Activated CD8-positive, alpha-beta T cell treated with anti-CD3 and anti-CD28 coated beads for 36 hours (primary cell): ENCODE results near the gene HNMT. TPM values are rescaled to one million over a fixed set of nuclear protein-coding genes. Genes with fewer than 3 reads are reported as not detected.

Source experiments
- ATAC-seq: fragments of 200-7000 bp; cut with Tn5 transposase; one replicate; pipeline ENCODE4 v1.10.0; 2021; ENCODE audit warnings: mild to moderate bottlenecking, moderate library complexity
- CTCF ChIA-PET: fragments of 350-600 bp; sonication (Branson Sonifier 250); formaldehyde crosslinking; loops from one replicate; lab custom pipeline; 2021; ENCODE audit warnings: antibody characterized with exemption; lab: Charles Lee
- POLR2A ChIA-PET: fragments of 350-600 bp; sonication (Branson Sonifier 250); formaldehyde crosslinking; loops from one replicate; lab custom pipeline; 2021; ENCODE audit warnings: antibody characterized with exemption; lab: Charles Lee
- DNase-seq: peaks from one replicate; pipeline ENCODE4 v3.0.0-alpha.2; 2020
- H3K27ac Mint-ChIP-seq: one replicate; pipeline ENCODE4 v1.8.0; 2021; ENCODE audit warnings: mild to moderate bottlenecking, mixed read lengths
- H3K27me3 Mint-ChIP-seq: one replicate; pipeline ENCODE4 v1.8.0; 2021; ENCODE audit warnings: mixed read lengths
- H3K36me3 Mint-ChIP-seq: one replicate; pipeline ENCODE4 v1.8.0; 2021; ENCODE audit warnings: low read depth, mixed read lengths
- H3K4me1 Mint-ChIP-seq: one replicate; pipeline ENCODE4 v1.8.0; 2021; ENCODE audit warnings: low read depth, mixed read lengths
- H3K4me3 Mint-ChIP-seq: one replicate; pipeline ENCODE4 v1.8.0; 2021; ENCODE audit warnings: mild to moderate bottlenecking, moderate library complexity, mixed read lengths
- H3K9me3 Mint-ChIP-seq: one replicate; pipeline ENCODE4 v1.8.0; 2021; ENCODE audit warnings: mixed read lengths
- intact Hi-C: fragments of 100-400 bp; cut with micrococcal nuclease; formaldehyde crosslinking; loops from one replicate; pipeline ENCODE4 v1.10.0; 2022
- total RNA-seq, 2 experiments: library from RNA; stranded (reverse); gene quantifications; one replicate each; pipeline ENCODE4 v1.2.3, GENCODE V29; 2021
- TF ChIP-seq, protein P1 (sequence below): fragments of 200-600 bp; IDR thresholded peaks from one replicate; pipeline ENCODE4 v1.8.0; 2022; ENCODE audit warnings: antibody characterized with exemption, mild to moderate bottlenecking

Gene HNMT
- total RNA-seq, 2 experiments from 2014 or later = not detected

DNA sequence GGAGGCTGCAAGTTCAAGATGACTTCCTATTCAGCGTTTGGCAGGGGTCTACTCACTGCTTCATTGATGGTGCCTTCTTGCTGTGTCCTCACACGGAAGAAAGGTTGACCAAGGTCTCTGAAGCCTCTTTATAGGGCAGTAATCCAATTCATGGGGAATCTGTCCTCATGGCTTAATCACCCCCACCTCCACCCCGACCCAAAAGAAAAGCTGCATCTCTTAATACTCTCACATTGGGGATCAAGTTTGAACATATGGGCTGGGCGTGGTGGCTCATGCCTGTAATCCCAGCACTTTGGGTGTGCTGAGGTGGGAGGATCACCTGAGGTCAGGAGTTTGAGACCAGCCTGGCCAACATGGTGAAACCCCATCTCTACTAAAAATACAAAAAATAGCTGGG lies 36.4 kb upstream of the HNMT start:
- no peaks in the 10 kb centered on the region for H3K9me3 Mint-ChIP-seq
- peaks cover 1% of the 10 kb centered on the region for H3K27me3 Mint-ChIP-seq
- H3K4me1 Mint-ChIP-seq = no peaks in the 10 kb centered on the region
- POLR2A ChIA-PET = no interaction called here
- CTCF ChIA-PET = no interaction called here
- H3K27ac Mint-ChIP-seq = no peak overlapping the region
- ATAC-seq = no peak
- no peak overlapping the region for H3K4me3 Mint-ChIP-seq
- DNase-seq = no peak
- TF ChIP-seq, protein P1, sequence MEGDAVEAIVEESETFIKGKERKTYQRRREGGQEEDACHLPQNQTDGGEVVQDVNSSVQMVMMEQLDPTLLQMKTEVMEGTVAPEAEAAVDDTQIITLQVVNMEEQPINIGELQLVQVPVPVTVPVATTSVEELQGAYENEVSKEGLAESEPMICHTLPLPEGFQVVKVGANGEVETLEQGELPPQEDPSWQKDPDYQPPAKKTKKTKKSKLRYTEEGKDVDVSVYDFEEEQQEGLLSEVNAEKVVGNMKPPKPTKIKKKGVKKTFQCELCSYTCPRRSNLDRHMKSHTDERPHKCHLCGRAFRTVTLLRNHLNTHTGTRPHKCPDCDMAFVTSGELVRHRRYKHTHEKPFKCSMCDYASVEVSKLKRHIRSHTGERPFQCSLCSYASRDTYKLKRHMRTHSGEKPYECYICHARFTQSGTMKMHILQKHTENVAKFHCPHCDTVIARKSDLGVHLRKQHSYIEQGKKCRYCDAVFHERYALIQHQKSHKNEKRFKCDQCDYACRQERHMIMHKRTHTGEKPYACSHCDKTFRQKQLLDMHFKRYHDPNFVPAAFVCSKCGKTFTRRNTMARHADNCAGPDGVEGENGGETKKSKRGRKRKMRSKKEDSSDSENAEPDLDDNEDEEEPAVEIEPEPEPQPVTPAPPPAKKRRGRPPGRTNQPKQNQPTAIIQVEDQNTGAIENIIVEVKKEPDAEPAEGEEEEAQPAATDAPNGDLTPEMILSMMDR = no peak
- H3K36me3 Mint-ChIP-seq = no peaks in the 10 kb centered on the region
- intact Hi-C loops = no loop called here

DNA sequence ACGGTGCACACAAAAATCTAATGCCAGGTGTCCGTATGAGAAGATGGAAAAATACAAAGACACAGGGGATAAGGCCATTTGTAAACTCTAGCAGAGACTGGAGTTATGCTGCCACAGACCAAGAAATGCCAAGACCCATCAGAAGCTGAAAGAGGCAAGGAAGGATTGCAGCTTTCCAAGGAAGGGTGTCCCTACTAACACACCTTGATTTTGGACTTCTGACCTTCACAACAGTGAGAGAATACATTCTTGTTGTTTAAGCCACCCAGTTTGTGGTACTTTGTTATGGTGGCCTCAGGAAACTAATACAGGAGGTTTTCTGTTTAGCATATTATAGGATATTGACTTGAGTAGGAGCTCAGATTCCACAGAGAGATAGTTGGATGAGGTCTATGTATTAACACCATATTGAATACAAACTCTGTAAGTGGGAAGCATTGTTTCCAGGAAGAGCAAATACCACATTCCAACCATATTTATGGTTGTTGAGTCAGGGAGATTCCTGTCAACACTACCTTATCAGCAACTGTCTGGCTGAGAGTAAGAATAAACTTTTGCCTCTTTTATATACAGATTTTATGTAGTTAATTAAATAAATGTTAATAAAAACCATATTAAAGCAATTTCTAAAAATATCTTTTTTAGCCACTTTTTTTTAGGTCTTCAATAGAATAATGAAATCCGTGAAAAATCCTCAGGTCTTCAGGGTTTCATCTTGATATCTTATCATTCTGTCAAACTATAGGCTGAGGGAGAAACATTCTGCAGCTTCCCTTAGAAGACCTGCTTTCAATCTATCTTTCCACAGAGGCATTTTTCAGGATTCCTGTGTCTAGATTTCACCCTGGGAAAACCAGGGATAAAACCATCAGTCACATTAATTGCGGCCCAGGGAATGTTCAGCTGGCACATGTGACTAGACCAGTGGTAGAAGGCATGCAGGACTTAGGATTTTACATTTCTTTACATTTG lies 35.4 kb upstream of the HNMT start:
- ATAC-seq (no peak), DNase-seq (no peak)
- TF ChIP-seq, protein P1 = no peak
- no peaks in the 10 kb centered on the region for H3K4me1 Mint-ChIP-seq
- H3K27me3 Mint-ChIP-seq = no peaks in the 10 kb centered on the region
- no peaks in the 10 kb centered on the region for H3K36me3 Mint-ChIP-seq
- ChIA-PET POLR2A (interaction anchor here (0.7 kb wide), 1 partner anchor 132 kb away, joined by 3 read pairs; no protein-coding TSS in a partner anchor), CTCF (no interaction called here)
- H3K9me3 Mint-ChIP-seq = no peaks in the 10 kb centered on the region
- H3K4me3 Mint-ChIP-seq = no peak overlapping the region
- H3K27ac Mint-ChIP-seq = no peak overlapping the region
- intact Hi-C loops = no loop called here

DNA sequence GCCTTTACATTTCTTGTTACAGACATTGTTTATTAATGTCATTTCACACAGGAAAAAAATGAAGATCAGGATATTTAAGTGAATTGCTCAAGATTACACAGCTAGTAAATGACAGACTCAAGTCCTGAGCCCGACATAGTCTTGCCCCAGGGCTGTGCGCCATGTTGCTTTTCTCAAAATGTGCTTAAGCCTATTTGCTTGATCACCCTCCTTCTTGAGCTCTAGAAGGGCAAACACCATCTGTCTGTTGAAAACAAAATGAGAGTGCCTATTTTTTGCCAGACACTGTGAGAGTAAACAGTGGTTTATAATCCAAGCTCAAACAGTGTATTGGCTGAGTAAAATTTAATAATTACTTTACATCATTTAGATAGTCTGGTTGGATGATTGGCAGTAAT lies 34.8 kb upstream of the HNMT start:
- H3K27ac Mint-ChIP-seq = no peak overlapping the region
- CTCF ChIA-PET = no interaction called here

DNA sequence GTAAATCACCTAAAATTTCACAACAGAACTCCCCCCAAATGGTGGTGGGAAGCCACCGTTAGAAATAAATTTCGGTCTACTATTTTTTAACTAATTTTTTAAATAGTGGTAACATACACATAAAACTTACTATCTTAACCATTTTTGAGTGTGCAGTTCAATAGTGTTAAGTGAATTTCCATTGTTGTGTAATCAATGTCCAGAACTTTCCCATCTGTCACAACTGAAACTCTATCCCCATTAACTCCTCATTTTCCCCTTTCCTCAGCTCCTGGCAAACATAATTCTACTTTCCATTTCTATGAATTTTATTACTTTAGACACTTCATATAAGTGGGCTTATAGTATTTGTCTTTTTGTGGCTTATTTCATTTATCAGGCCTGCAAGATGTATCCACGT lies 34.1 kb upstream of the HNMT start:
- H3K4me3 Mint-ChIP-seq = no peak overlapping the region
- intact Hi-C loops = no loop called here
- DNase-seq (no peak), ATAC-seq (no peak)
- no peaks in the 10 kb centered on the region for H3K4me1 Mint-ChIP-seq
- no peaks in the 10 kb centered on the region for H3K36me3 Mint-ChIP-seq
- no peak overlapping the region for H3K27ac Mint-ChIP-seq
- POLR2A ChIA-PET = no interaction called here
- TF ChIP-seq, protein P1 = no peak
- CTCF ChIA-PET = no interaction called here
- no peaks in the 10 kb centered on the region for H3K9me3 Mint-ChIP-seq
- no peaks in the 10 kb centered on the region for H3K27me3 Mint-ChIP-seq

More for the DNA sequence above, 34.8 kb upstream of the HNMT start:
- POLR2A ChIA-PET = interaction anchor here (0.7 kb wide), 1 partner anchor 132 kb away, joined by 3 read pairs; no protein-coding TSS in a partner anchor
- H3K4me3 Mint-ChIP-seq = no peak overlapping the region
- H3K9me3 Mint-ChIP-seq = no peaks in the 10 kb centered on the region
- ATAC-seq (no peak), DNase-seq (no peak)
- TF ChIP-seq, protein P1 = no peak
- intact Hi-C loops = no loop called here
- H3K27me3 Mint-ChIP-seq = no peaks in the 10 kb centered on the region
- no peaks in the 10 kb centered on the region for H3K36me3 Mint-ChIP-seq
- no peaks in the 10 kb centered on the region for H3K4me1 Mint-ChIP-seq

DNA sequence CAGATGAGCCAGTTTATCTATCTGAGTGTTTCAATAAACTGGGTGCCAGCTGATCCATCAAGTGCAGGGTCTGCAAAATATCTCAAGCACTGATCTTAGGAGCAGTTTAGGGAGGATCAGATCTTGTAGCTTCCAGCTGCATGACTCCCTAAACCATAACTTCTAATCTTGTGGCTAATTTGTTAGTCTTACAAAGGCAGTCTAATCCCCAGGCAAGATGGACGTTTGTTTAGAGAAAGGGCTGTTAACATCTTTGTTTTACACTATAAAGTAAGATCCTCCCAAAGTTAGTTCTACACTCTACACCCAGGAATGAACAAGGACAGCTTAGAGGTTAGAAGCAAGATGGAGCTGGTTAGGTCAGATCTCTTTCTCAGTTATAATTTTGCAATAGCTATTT lies 28.7 kb upstream of the HNMT start:
- TF ChIP-seq, protein P1 = no peak

More for the DNA sequence above, 28.7 kb upstream of the HNMT start:
- no peak for ATAC-seq
- Mint-ChIP-seq H3K36me3 (no peaks in the 10 kb centered on the region), H3K4me1 (no peaks in the 10 kb centered on the region), H3K27ac (no peak overlapping the region), H3K27me3 (no peaks in the 10 kb centered on the region), H3K9me3 (no peaks in the 10 kb centered on the region), H3K4me3 (no peak overlapping the region)
- POLR2A ChIA-PET = no interaction called here
- DNase-seq = no peak
- intact Hi-C loops = no loop called here
- CTCF ChIA-PET = no interaction called here
